ENCODE results near the gene IRF4.

IRF4 gene

GRCh38 chr6:391559-392440, at the start of gene IRF4:
TSS of gene IRF4 (plus strand) at chr6:391752. CDS start at chr6:393153, 1,401 bp downstream.
- DNase-seq (ENCODE audit: low read depth in 4 of 4, low spot score in 1 of 4) = peak in 3 of 4 experiments; percentile 67 to 72 (median 70)

- DNase-seq (ENCODE audit: low read depth in 4 of 4, low spot score in 1 of 4) = no peak
These were observed 49.4 kb upstream of the IRF4 start for GRCh38 chr6:341914-342831.

- no peak for DNase-seq (ENCODE audit: low read depth in 4 of 4, low spot score in 1 of 4)
These were observed 48.7 kb upstream of the IRF4 start for GRCh38 chr6:342832-343179.

GRCh38 chr6:343226-343935, 48.2 kb upstream of the IRF4 start:
- no peak for DNase-seq (ENCODE audit: low read depth in 4 of 4, low spot score in 1 of 4)

- no peak for DNase-seq (ENCODE audit: low read depth in 4 of 4, low spot score in 1 of 4)
These were observed 47.4 kb upstream of the IRF4 start for GRCh38 chr6:343960-344815.

- no peak for DNase-seq (ENCODE audit: low read depth in 4 of 4, low spot score in 1 of 4)
These were observed 46.7 kb upstream of the IRF4 start for GRCh38 chr6:344816-345340.

GRCh38 chr6:345747-346385, 45.7 kb upstream of the IRF4 start:
- DNase-seq (ENCODE audit: low read depth in 4 of 4, low spot score in 1 of 4) = no peak

- DNase-seq (ENCODE audit: low read depth in 4 of 4, low spot score in 1 of 4) = no peak
These were observed 45.0 kb upstream of the IRF4 start for GRCh38 chr6:346386-347030.

- no peak for DNase-seq (ENCODE audit: low read depth in 4 of 4, low spot score in 1 of 4)
These were observed 44.3 kb upstream of the IRF4 start for GRCh38 chr6:347232-347631.

GRCh38 chr6:347951-348859, 43.3 kb upstream of the IRF4 start:
- DNase-seq (ENCODE audit: low read depth in 4 of 4, low spot score in 1 of 4) = no peak

GRCh38 chr6:348860-349396, 42.6 kb upstream of the IRF4 start:
- no peak for DNase-seq (ENCODE audit: low read depth in 4 of 4, low spot score in 1 of 4)

- DNase-seq (ENCODE audit: low read depth in 4 of 4, low spot score in 1 of 4) = no peak
These were observed 42.0 kb upstream of the IRF4 start for GRCh38 chr6:349491-349921.

GRCh38 chr6:350371-350770, 41.2 kb upstream of the IRF4 start:
- DNase-seq (ENCODE audit: low read depth in 4 of 4, low spot score in 1 of 4) = no peak

GRCh38 chr6:351011-351866, 40.3 kb upstream of the IRF4 start:
- no peak for DNase-seq (ENCODE audit: low read depth in 4 of 4, low spot score in 1 of 4)

GRCh38 chr6:351867-352289, 39.7 kb upstream of the IRF4 start:
- no peak for DNase-seq (ENCODE audit: low read depth in 4 of 4, low spot score in 1 of 4)

- DNase-seq (ENCODE audit: low read depth in 4 of 4, low spot score in 1 of 4) = no peak
These were observed 39.1 kb upstream of the IRF4 start for GRCh38 chr6:352474-352873.

GRCh38 chr6:352896-353470, 38.6 kb upstream of the IRF4 start:
- no peak for DNase-seq (ENCODE audit: low read depth in 4 of 4, low spot score in 1 of 4)

All from stimulated activated CD4-positive, alpha-beta T cell treated with anti-CD3 and anti-CD28 coated beads, Interleukin-1b, Interleukin-23, amount 100 ng/mL, for 24 hours (primary cell).